SU-DHL-6 (cell line): ENCODE data around the gene DDIT3.

ENCODE experiments used
- CTCF ChIP-seq: fragments of 200-600 bp; sonication (generic); IDR thresholded peaks from one replicate; pipeline ENCODE4 v1.5.1; 2017; ENCODE audit warnings: antibody characterized with exemption, mild to moderate bottlenecking, low read length, moderate library complexity; ENCODE audit not compliant: insufficient read depth, poor library complexity, severe bottlenecking
- EZH2phosphoT487 ChIP-seq: fragments of 200-600 bp; sonication (generic), shearing (Covaris generic); conservative IDR thresholded peaks from 2 replicates; pipeline ENCODE4 v1.6.1; 2018; ENCODE audit warnings: mild to moderate bottlenecking, antibody characterized with exemption, low read length, moderate library complexity, mixed read lengths

- TF ChIP-seq CTCF (no peak), EZH2phosphoT487 (no peak)
Measured at GRCh38 chr12:57470970-57471656, 49.2 kb downstream of the DDIT3 start.
